ENCODE measurements around the gene EXOSC10. TPM values are rescaled to one million over a fixed set of nuclear protein-coding genes. Genes with fewer than 3 reads are reported as not detected.
"Not testable (repeated sequence)": the region's sequence is repeated elsewhere in the genome, so short reads cannot be mapped to it uniquely, and the experiment has no call there.

Gene EXOSC10
- total and polyA plus RNA-seq, 8 donors: 15.1 to 118 (median 34.3) TPM

DNA sequence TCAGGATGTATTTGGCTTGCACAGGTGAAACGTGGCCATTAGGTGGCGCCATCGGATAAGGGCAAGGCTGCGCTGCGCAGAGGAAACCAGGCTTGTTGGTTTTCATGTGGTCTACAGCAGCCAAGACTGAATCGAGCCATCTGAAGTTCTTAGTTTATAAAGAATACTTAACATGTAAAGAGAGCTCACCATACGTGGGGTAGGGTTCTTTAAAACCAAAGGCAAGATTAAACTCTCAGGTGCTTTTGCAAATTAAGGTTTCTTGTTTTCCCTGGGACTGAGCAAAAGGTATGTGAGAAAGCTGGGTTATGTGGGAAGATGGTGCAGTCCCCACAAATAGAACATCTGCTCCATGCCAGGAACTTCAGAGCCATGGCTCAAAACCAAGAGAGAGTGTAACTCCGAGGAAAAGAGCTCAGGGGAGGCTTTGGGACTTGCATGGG is 61.9 kb downstream of the EXOSC10 start:
- Histone ChIP-seq H3K9me3 (no peaks in the 10 kb centered on the region), H3K4me3 (no peak overlapping the region), H3K27ac (no peak overlapping the region), H3K4me1 (peaks cover 4 to 12% (median 5%) of the 10 kb centered on the region in 4 donors), H3K27me3 (peaks cover 0 to 3% (median 0%) of the 10 kb centered on the region in 3 donors), H3K36me3 (no peaks in the 10 kb centered on the region)
- intact Hi-C loops (cut with DNase I; ENCODE audit: low total_unique reads): no loop called here
- 0 to 1% (median 1%) methylated on average over 8 of the region's 8 CpGs for WGBS, 5 donors
- no peak for TF ChIP-seq EP300 (IDR thresholded peaks at IDR 0.05)
- TF ChIP-seq, protein P1, sequence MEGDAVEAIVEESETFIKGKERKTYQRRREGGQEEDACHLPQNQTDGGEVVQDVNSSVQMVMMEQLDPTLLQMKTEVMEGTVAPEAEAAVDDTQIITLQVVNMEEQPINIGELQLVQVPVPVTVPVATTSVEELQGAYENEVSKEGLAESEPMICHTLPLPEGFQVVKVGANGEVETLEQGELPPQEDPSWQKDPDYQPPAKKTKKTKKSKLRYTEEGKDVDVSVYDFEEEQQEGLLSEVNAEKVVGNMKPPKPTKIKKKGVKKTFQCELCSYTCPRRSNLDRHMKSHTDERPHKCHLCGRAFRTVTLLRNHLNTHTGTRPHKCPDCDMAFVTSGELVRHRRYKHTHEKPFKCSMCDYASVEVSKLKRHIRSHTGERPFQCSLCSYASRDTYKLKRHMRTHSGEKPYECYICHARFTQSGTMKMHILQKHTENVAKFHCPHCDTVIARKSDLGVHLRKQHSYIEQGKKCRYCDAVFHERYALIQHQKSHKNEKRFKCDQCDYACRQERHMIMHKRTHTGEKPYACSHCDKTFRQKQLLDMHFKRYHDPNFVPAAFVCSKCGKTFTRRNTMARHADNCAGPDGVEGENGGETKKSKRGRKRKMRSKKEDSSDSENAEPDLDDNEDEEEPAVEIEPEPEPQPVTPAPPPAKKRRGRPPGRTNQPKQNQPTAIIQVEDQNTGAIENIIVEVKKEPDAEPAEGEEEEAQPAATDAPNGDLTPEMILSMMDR (IDR thresholded peaks at IDR 0.05): peak in 6 of 7 experiments; percentile 12 to 97 (median 92)
- peak in 1 of 3 donors; percentile 86 for TF ChIP-seq POLR2AphosphoS5 (IDR thresholded peaks at IDR 0.05)
- no peak for TF ChIP-seq POLR2A (IDR thresholded peaks at IDR 0.05)
- DNase-seq: peak; percentile 93 to 95

DNA sequence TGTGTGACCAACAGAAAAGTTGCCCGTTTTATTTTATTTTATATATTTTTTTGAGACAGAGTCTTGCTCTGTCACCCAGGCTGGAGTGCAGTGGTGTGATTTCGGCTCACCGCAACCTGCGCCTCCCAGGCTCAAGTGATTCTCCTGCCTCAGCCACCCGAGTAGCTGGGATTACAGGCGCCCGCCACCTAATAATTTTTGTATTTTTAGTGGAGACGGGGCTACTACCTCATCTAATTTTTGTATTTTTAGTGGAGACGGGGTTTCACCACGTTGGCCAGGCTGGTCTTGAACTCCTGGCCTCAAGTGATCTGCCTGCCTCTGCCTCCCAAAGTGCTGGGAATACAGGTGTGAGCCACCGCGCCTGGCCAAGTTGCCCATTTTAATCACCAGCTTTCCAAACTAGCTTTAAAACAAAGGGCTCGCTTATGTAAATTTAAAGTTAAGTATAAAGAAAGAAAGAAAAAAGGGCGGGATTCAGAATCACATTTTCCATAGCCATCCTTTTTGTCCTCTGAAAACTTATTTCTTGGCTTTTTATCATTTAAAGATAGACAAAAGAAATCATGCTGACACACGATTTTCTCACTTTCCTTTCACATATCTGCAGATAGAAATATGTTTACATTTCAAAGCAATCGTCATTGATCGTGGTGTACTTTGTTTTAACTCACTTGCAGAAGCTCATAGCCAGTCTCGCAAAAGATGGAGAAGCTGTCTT is 62.5 kb downstream of the EXOSC10 start:
- H3K4me3 ChIP-seq; H3K27me3 ChIP-seq; H3K27ac ChIP-seq; H3K36me3 ChIP-seq; DNase-seq; H3K9me3 ChIP-seq; intact Hi-C loops (cut with DNase I; ENCODE audit: low total_unique reads): not testable (repeated sequence)
- WGBS, 5 donors: 55 to 59% (median 57%) methylated on average over 18 of the region's 18 CpGs
- peaks cover 4 to 12% (median 5%) of the 10 kb centered on the region in 4 donors for H3K4me1 ChIP-seq

DNA sequence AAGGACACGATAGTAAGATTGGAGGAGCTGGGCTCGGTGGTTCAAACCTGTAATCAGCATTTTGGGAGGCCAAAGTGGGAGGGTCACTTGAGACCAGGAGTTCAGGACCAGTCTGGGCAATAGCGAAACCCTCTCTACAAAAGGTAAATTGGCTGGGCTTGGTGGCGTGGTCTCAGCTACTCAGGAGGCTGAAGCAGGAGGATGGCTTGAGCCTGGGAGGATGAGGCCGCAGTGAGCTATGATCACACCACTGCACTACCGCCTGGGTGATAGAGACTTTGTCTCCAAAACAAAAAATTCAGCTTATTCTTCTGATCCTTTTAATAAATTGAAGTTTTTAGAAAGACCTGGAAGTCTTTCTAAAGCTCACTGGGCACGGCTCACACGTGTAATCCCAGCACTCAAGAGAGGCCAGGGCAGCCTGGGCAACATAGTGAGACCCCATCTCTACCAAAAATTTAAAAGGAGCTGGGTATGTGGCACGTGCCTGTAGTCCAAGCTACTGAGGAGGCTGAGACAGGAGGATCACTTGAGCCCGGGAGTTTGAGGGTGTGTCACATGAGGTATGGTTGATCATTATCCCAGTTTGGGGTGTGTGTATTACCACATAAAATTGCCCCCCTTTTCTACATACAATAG is 67.9 kb downstream of the EXOSC10 start:
- WGBS, 5 donors: 88 to 94% (median 91%) methylated on average over 10 of the region's 10 CpGs
- Histone ChIP-seq H3K27me3 (no peaks in the 10 kb centered on the region), H3K9me3 (no peaks in the 10 kb centered on the region), H3K36me3 (peaks cover 6 to 38% (median 33%) of the 10 kb centered on the region in 4 donors), H3K27ac (no peak overlapping the region), H3K4me3 (no peak overlapping the region), H3K4me1 (no peaks in the 10 kb centered on the region)
- intact Hi-C loops (cut with DNase I; ENCODE audit: low total_unique reads): no loop called here
- TF ChIP-seq EP300 (IDR thresholded peaks at IDR 0.05): no peak
- TF ChIP-seq POLR2AphosphoS5 (IDR thresholded peaks at IDR 0.05): no peak
- TF ChIP-seq POLR2A (IDR thresholded peaks at IDR 0.05): no peak
- TF ChIP-seq, protein P1 (IDR thresholded peaks at IDR 0.05): no peak
- DNase-seq: no peak

DNA sequence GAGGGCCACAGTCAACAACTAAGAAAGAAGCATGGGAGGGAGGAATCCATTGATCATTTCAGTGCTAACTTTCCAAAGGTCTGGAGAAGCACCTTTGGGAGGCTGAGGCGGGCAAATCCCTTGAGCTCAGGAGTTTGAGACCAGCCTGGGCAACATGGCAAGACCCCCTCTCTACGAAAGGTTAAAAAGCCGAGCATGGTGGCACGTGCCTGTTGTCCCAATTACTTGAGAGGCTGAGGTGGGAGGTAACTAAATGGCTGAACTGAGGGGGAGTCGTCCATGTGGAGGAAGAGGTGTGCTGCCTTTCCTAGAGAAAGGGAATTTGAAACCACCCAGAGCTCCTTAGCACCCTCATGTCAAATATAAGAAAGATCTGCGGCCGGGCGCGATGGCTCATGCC is 68.8 kb downstream of the EXOSC10 start:
- H3K36me3 ChIP-seq: peaks cover 11 to 46% (median 41%) of the 10 kb centered on the region in 4 donors
- H3K4me1 ChIP-seq: no peaks in the 10 kb centered on the region
- WGBS, 5 donors: 86 to 92% (median 90%) methylated on average over 9 of the region's 9 CpGs
- no peaks in the 10 kb centered on the region for H3K9me3 ChIP-seq
- H3K27ac ChIP-seq: no peak overlapping the region
- no peaks in the 10 kb centered on the region for H3K27me3 ChIP-seq
- no peak overlapping the region for H3K4me3 ChIP-seq
- intact Hi-C loops (cut with DNase I; ENCODE audit: low total_unique reads): no loop called here
- no peak for TF ChIP-seq EP300 (IDR thresholded peaks at IDR 0.05)
- TF ChIP-seq POLR2AphosphoS5 (IDR thresholded peaks at IDR 0.05): no peak
- no peak for TF ChIP-seq POLR2A (IDR thresholded peaks at IDR 0.05)
- TF ChIP-seq, protein P1 (IDR thresholded peaks at IDR 0.05): no peak
- DNase-seq: no peak

All from stomach (tissue), 9 donors.